NCI-H446 (cell line): ENCODE results near the gene ABCF3.
A peak's percentile ranks its signal among the peaks of the same experiment; 100 is the strongest.

Source experiments
- DNase-seq, 2 experiments: peaks; one replicate each; lab custom pipeline; 2025; lab: John Stamatoyannopoulos, UW

The ABCF3 gene

GRCh38 chr3:184167786-184168185, 18.2 kb upstream of the ABCF3 start:
- DNase-seq: no peak

GRCh38 chr3:184168363-184169120, 17.5 kb upstream of the ABCF3 start:
- no peak for DNase-seq

GRCh38 chr3:184169896-184170875, 15.8 kb upstream of the ABCF3 start:
- DNase-seq: no peak

GRCh38 chr3:184171562-184171961, 14.4 kb upstream of the ABCF3 start:
- DNase-seq: no peak

DNA sequence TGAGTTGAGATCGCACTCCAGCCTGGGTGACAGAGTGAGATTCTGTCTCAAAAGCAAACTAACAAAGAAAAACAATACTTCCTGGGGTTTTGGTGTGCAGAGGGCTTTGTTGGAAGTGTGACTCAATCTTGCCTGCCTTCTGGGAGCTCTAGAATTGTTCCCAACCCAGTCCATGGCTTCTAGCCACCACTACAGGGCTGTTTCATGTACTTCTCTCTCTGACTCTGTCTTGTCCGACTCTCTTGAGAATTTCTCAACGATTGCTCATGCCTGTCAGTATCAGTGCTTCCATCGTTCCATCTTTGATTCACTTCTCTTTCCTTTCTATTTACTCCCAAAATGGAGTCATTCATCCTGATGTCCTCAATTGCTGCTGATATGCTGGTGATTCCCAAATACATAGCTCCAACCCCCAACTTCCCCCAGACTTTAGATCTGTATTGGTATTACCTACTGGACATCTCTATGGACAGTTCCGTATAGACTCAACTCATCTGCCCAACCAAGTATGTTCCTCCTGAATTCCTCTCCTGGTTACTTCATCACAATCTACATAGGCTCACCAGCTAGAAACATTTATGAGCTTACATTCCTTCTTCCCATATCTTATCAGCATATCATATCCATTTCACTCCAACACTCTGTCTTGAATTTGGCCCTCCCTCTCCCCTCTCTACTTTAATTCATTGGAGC, 13.2 kb upstream of the ABCF3 start:
- no peak for DNase-seq

DNA sequence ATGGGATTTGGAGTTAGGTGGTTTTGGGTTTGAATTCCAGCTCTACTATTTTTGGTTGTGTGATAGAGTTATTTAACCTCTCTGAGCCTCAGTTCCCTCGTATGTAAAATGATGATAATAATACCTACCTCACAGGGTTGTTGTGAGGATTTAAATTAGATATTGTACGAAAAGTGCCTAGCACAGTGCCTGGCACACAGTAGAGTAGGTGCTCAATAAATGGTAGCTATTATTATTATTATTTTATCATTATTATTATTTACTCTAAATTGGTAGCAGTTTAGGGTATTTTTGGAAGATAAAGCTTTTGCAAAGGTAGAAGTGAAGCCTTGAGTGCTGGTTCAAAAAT, 12.7 kb upstream of the ABCF3 start:
- no peak for DNase-seq

DNA sequence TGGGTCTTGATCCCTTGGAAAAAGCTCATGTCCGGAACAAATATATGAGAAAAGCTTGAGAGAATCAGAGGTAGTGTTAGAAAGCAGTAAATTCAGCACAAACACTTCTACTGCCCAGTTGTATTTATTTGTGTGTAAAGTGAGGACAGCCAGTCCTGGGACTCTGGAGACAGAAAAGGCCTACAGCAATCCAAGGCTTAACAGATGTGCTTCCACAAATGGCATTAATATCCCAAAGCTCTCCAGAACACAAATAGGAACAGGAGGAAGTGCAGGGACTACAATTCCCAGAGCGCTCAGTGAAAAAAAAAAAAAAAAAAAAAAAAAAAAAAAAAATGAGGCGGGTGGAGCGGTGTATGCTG, 11.7 kb upstream of the ABCF3 start:
- DNase-seq: no peak

- DNase-seq: peak; percentile 95 to 99
Measured at GRCh38 chr3:184174646-184175492, 11.1 kb upstream of the ABCF3 start, which contains the start of gene AP2M1. TSS of gene AP2M1 (plus strand) at chr3:184174855. CDS start at chr3:184176994, 2,139 bp downstream.

- DNase-seq: no peak
Measured at GRCh38 chr3:184175506-184175905, 10.5 kb upstream of the ABCF3 start.

GRCh38 chr3:184175981-184176376, 10.0 kb upstream of the ABCF3 start:
- no peak for DNase-seq

DNA sequence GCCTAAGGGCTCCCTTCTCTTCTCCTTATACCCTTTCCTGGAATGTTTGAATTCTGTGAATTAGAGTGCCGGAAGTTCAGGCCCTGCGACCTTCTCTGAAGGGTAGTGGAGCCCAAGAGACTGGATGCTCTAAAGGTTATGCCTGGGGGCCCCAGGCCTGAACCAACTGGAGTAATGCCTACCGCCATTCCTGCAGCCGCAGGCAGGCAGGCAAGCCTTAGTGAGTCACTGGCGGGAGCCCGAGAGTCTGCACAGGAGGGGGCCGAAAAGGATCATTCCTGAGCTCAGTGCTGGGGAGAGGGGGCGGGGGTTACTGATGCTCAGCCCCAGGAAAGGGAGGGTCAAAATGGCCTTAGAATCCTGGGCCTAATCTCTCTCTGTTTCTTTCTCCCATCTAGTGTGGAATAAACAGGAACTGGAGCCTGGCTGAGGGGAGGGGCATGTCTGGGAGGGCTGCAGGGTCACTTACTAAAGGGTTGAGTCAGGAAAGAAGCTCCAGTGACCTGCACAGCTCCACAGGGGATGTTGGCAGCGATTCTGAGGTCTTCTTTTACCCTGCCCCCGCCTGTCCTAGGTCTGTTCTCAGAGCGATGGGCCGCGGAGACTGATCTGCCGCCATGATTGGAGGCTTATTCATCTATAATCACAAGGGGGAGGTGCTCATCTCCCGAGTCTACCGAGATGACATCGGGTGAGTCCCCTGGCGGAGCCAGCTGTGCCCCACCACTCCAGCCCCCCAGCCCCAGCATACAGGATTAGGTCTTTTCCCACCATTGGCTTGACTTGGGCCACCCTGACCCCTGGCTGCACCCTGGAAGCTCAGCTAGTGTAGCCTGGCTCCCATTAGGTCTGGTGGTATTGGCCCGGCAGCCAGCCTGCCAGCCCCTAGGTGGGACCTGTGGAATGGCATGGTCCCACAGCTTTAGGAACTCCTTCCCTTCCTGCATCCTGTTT, 9.3 kb upstream of the ABCF3 start:
- DNase-seq: peak in 1 of 2 experiments; percentile 16

- no peak for DNase-seq
Measured at GRCh38 chr3:184177331-184177731, 8.7 kb upstream of the ABCF3 start.

GRCh38 chr3:184177767-184178306, 8.2 kb upstream of the ABCF3 start:
- DNase-seq: no peak

DNA sequence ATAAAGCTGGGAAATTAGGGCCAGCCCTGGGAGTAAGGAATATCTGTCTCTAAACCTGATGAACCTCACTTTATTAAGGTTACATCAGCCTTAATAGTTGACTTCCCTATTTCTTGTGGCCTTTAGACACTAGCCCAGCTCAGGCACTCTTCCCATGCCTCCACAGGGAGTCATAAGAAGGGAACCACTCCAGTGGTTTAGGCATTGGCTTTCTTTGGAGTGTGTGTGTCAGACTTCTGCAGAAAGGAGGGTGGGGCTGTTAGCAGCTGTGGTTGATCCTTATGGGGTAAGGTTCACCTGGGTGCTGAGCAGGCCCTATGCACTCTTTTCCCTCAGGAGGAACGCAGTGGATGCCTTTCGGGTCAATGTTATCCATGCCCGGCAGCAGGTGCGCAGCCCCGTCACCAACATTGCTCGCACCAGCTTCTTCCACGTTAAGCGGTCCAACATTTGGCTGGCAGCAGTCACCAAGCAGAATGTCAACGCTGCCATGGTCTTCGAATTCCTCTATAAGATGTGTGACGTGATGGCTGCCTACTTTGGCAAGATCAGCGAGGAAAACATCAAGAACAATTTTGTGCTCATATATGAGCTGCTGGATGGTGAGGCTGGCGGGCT, 7.4 kb upstream of the ABCF3 start:
- no peak for DNase-seq

GRCh38 chr3:184180165-184180564, 5.8 kb upstream of the ABCF3 start:
- DNase-seq: no peak

- DNase-seq: no peak
Measured at GRCh38 chr3:184181596-184181995, 4.4 kb upstream of the ABCF3 start.

GRCh38 chr3:184183679-184184078, 2.3 kb upstream of the ABCF3 start:
- no peak for DNase-seq

- no peak for DNase-seq
Measured at GRCh38 chr3:184184546-184185230, 1.3 kb upstream of the ABCF3 start.
